GM23248 (cell line): ENCODE data around the gene ZMIZ1. TPM values are rescaled to one million over a fixed set of nuclear protein-coding genes. Genes with fewer than 3 reads are reported as not detected.

Experiments used
- DNase-seq: peaks from one replicate; pipeline ENCODE4 v3.0.0-alpha.2; 2015
- H2AFZ ChIP-seq: fragments of 200-600 bp; sonication (generic); 2 replicates; pipeline ENCODE4 v1.6.1; 2016; ENCODE audit warnings: antibody characterized with exemption
- H3F3A ChIP-seq: fragments of 200-600 bp; sonication (generic); 2 replicates; pipeline ENCODE4 v1.6.1; 2016; ENCODE audit warnings: mild to moderate bottlenecking, antibody characterized with exemption, mixed run types; ENCODE audit not compliant: insufficient read depth
- H3K27ac ChIP-seq: fragments of 200-600 bp; sonication (generic); 2 replicates; pipeline ENCODE4 v1.5.1; 2016; ENCODE audit warnings: mild to moderate bottlenecking
- H3K27me3 ChIP-seq: fragments of 200-600 bp; sonication (generic); replicated peaks from 2 replicates; pipeline ENCODE4 v1.6.1; 2016; ENCODE audit warnings: mild to moderate bottlenecking; ENCODE audit not compliant: insufficient read depth
- H3K36me3 ChIP-seq: fragments of 200-600 bp; sonication (generic); 2 replicates; pipeline ENCODE4 v1.6.1; 2016; ENCODE audit warnings: low read depth, mild to moderate bottlenecking
- H3K4me1 ChIP-seq: fragments of 200-600 bp; sonication (generic); 2 replicates; pipeline ENCODE4 v1.6.1; 2016; ENCODE audit warnings: mild to moderate bottlenecking; ENCODE audit not compliant: insufficient read depth
- H3K4me2 ChIP-seq: fragments of 200-600 bp; sonication (generic); one replicate; pipeline ENCODE4 v1.6.1; 2016; ENCODE audit warnings: mild to moderate bottlenecking; ENCODE audit not compliant: unreplicated experiment
- H3K4me3 ChIP-seq: fragments of 200-600 bp; sonication (generic); 2 replicates; pipeline ENCODE4 v1.5.1; 2016; ENCODE audit warnings: mild to moderate bottlenecking
- H3K79me2 ChIP-seq: fragments of 200-600 bp; sonication (generic); 2 replicates; pipeline ENCODE4 v1.6.1; 2016; ENCODE audit warnings: mild to moderate bottlenecking; ENCODE audit not compliant: insufficient read depth
- H3K9ac ChIP-seq: fragments of 200-600 bp; sonication (generic); 2 replicates; pipeline ENCODE4 v1.6.1; 2016; ENCODE audit warnings: mild to moderate bottlenecking
- H3K9me2 ChIP-seq: fragments of 200-600 bp; sonication (generic); 2 replicates; pipeline ENCODE4 v1.6.1; 2016; ENCODE audit warnings: mixed run types, mild to moderate bottlenecking, moderate library complexity; ENCODE audit not compliant: insufficient read depth
- H3K9me3 ChIP-seq: fragments of 200-600 bp; sonication (generic); one replicate; pipeline ENCODE4 v1.6.1; 2017; ENCODE audit warnings: low read depth
- H4K20me1 ChIP-seq: fragments of 200-600 bp; sonication (generic); 2 replicates; pipeline ENCODE4 v1.6.0; 2016; ENCODE audit not compliant: insufficient read depth
- EZH2 ChIP-seq: fragments of 200-600 bp; sonication (generic); IDR thresholded peaks from 2 replicates; pipeline ENCODE4 v1.6.1; 2018; ENCODE audit warnings: antibody characterized with exemption, mild to moderate bottlenecking; ENCODE audit not compliant: insufficient read depth, poor library complexity, severe bottlenecking
- EZH2phosphoT487 ChIP-seq: fragments of 200-600 bp; sonication (generic); IDR thresholded peaks from 2 replicates; pipeline ENCODE4 v1.6.1; 2018; ENCODE audit warnings: antibody characterized with exemption, moderate library complexity, mild to moderate bottlenecking, low read depth; ENCODE audit not compliant: insufficient read depth
- WGBS, 2 experiments: methylation state at CpG; one replicate each; pipeline ENCODE4 v1.1.6; 2015 to 2017; ENCODE audit warnings: low lambda C conversion rate in 2 of 2, low coverage in 1 of 2; ENCODE audit errors: missing lambda C conversion rate in 2 of 2; 5-methylcytosine and 5-hydroxymethylcytosine counted together
- in situ Hi-C: fragments of 300-500 bp; cut with MboI; formaldehyde crosslinking; loops from 2 replicates; pipeline ENCODE4 v1.15.0; 2020
- polyA plus RNA-seq: library from polyadenylated mRNA; unstranded; fragments of >200 nt; fragmentation: Nextera tagmentation; extraction: Ambion mirVana; gene quantifications from 2 replicates; pipeline ENCODE4 v1.2.1, GENCODE V29; 2016
- total RNA-seq: library from RNA; depleted of rRNA; stranded (reverse); fragments of >200 nt; shearing (Covaris generic); gene quantifications from 2 replicates; pipeline ENCODE4 v1.2.3, GENCODE V29; 2014

Gene ZMIZ1
- total and polyA plus RNA-seq, 2 experiments from 2014 or later = 21.9 to 28.4 TPM

- H3K27ac ChIP-seq = peak overlapping the region; percentile 99
- no peaks in the 10 kb centered on the region for H4K20me1 ChIP-seq
- no peak overlapping the region for H2AFZ ChIP-seq
- no peak for TF ChIP-seq EZH2phosphoT487
- TF ChIP-seq EZH2 = no peak
- peak overlapping the region; percentile 58 for H3K4me2 ChIP-seq
- no peaks in the 10 kb centered on the region for H3K9me2 ChIP-seq
- 31 to 32% methylated on average over 16 of the region's 16 CpGs for WGBS, 2 experiments
- peak overlapping the region; percentile 85 for H3K9ac ChIP-seq
- H3K79me2 ChIP-seq = peaks cover 46% of the 10 kb centered on the region
- no peaks in the 10 kb centered on the region for H3K9me3 ChIP-seq
- in situ Hi-C loops = no loop called here
- no peaks in the 10 kb centered on the region for H3K27me3 ChIP-seq
- peak; percentile 93 for DNase-seq
- H3K4me1 ChIP-seq = peaks cover 70% of the 10 kb centered on the region
- H3F3A ChIP-seq = peaks cover 66% of the 10 kb centered on the region
- peak overlapping the region; percentile 17; the same call in 1 of the 2 replicates for H3K4me3 ChIP-seq
- no peaks in the 10 kb centered on the region; the same call in 1 of the 2 replicates for H3K36me3 ChIP-seq
Observed at GRCh38 chr10:79148452-79149344, 79.9 kb downstream of the ZMIZ1 start.

GRCh38 chr10:79149345-79149661 is 80.5 kb downstream of the ZMIZ1 start:
- H3K4me2 ChIP-seq = peak overlapping the region; percentile 58
- H3K9me2 ChIP-seq = no peaks in the 10 kb centered on the region
- peaks cover 70% of the 10 kb centered on the region for H3K4me1 ChIP-seq
- no peaks in the 10 kb centered on the region for H3K9me3 ChIP-seq
- H2AFZ ChIP-seq = no peak overlapping the region
- no peaks in the 10 kb centered on the region for H4K20me1 ChIP-seq
- TF ChIP-seq EZH2 (no peak), EZH2phosphoT487 (no peak)
- in situ Hi-C loops = no loop called here
- no peak for DNase-seq
- no peaks in the 10 kb centered on the region; the same call in 1 of the 2 replicates for H3K36me3 ChIP-seq
- peak overlapping the region; percentile 85 for H3K9ac ChIP-seq
- H3K4me3 ChIP-seq = peak overlapping the region; percentile 17; the same call in 1 of the 2 replicates
- H3K27me3 ChIP-seq = no peaks in the 10 kb centered on the region
- 97 to 100% methylated on average over 3 of the region's 3 CpGs for WGBS, 2 experiments
- H3K79me2 ChIP-seq = peaks cover 48% of the 10 kb centered on the region
- peak overlapping the region; percentile 99 for H3K27ac ChIP-seq
- H3F3A ChIP-seq = peaks cover 66% of the 10 kb centered on the region

GRCh38 chr10:79149662-79150443 is 81.1 kb downstream of the ZMIZ1 start:
- no peaks in the 10 kb centered on the region for H3K27me3 ChIP-seq
- in situ Hi-C loops = no loop called here
- no peak overlapping the region for H2AFZ ChIP-seq
- peak overlapping the region; percentile 17; the same call in 1 of the 2 replicates for H3K4me3 ChIP-seq
- H3F3A ChIP-seq = peaks cover 69% of the 10 kb centered on the region
- peak overlapping the region; percentile 58 for H3K4me2 ChIP-seq
- H3K27ac ChIP-seq = peak overlapping the region; percentile 99
- H3K9me3 ChIP-seq = no peaks in the 10 kb centered on the region
- no peaks in the 10 kb centered on the region for H3K36me3 ChIP-seq
- no peak for TF ChIP-seq EZH2phosphoT487
- no peak for TF ChIP-seq EZH2
- no peaks in the 10 kb centered on the region for H3K9me2 ChIP-seq
- peaks cover 72% of the 10 kb centered on the region for H3K4me1 ChIP-seq
- H4K20me1 ChIP-seq = no peaks in the 10 kb centered on the region
- WGBS, 2 experiments = 24 to 42% methylated on average over 10 to 19 of the region's 27 CpGs
- H3K9ac ChIP-seq = peak overlapping the region; percentile 85
- peak; percentile 96 for DNase-seq
- peaks cover 48% of the 10 kb centered on the region for H3K79me2 ChIP-seq

GRCh38 chr10:79150444-79150754 is 81.6 kb downstream of the ZMIZ1 start:
- DNase-seq = no peak
- whole genome bisulfite sequencing, 2 experiments = 92 to 93% methylated on average over 1 of the region's 1 CpG
- H3F3A ChIP-seq = peaks cover 70% of the 10 kb centered on the region
- no peak overlapping the region for H3K4me2 ChIP-seq
- H3K9me2 ChIP-seq = no peaks in the 10 kb centered on the region
- peaks cover 73% of the 10 kb centered on the region for H3K4me1 ChIP-seq
- no peak overlapping the region for H2AFZ ChIP-seq
- peak overlapping the region; percentile 99 for H3K27ac ChIP-seq
- H3K9me3 ChIP-seq = no peaks in the 10 kb centered on the region
- no peaks in the 10 kb centered on the region for H3K36me3 ChIP-seq
- H4K20me1 ChIP-seq = no peaks in the 10 kb centered on the region
- H3K79me2 ChIP-seq = peaks cover 47% of the 10 kb centered on the region
- H3K27me3 ChIP-seq = no peaks in the 10 kb centered on the region
- in situ Hi-C loops = no loop called here
- H3K9ac ChIP-seq = peak overlapping the region; percentile 85
- no peak for TF ChIP-seq EZH2phosphoT487
- no peak for TF ChIP-seq EZH2
- H3K4me3 ChIP-seq = no peak overlapping the region
